ENCODE measurements around the gene FAM241B. TPM values are rescaled to one million over a fixed set of nuclear protein-coding genes. Genes with fewer than 3 reads are reported as not detected.

Gene FAM241B
- total RNA-seq, 1 experiment from 2014 or later: 18.0 TPM

GRCh38 chr10:69655868-69656555 lies 26.0 kb downstream of the FAM241B start:
- no peaks in the 10 kb centered on the region for H3K9me2 ChIP-seq (ENCODE audit: insufficient read depth)
- no peak overlapping the region for H3K4me3 ChIP-seq (replicated peaks in 1 of 2; ENCODE audit: low read depth in 1 of 2, low read length in 2 of 2)
- H4K20me1 ChIP-seq (ENCODE audit: insufficient read depth): no peaks in the 10 kb centered on the region
- H3K79me2 ChIP-seq (ENCODE audit: insufficient read depth, low read length): no peaks in the 10 kb centered on the region
- no peak overlapping the region for H3K9ac ChIP-seq (ENCODE audit: low read length)
- H3K27me3 ChIP-seq (ENCODE audit: insufficient read depth, low read length): peaks cover 4% of the 10 kb centered on the region; the same call in 1 of the 2 replicates
- ChIA-PET RAD21 (ENCODE audit: low non-redundant PET in 1 of 2, low total read pairs in 2 of 2, uncharacterized antibody in 2 of 2, unreplicated experiment in 2 of 2) (no interaction called here), CTCF (no interaction called here), POLR2A (no interaction called here)
- H3K36me3 ChIP-seq (ENCODE audit: control insufficient read depth in 1 of 2, insufficient read depth in 2 of 2, low read length in 2 of 2): no peaks in the 10 kb centered on the region
- TF ChIP-seq POLR2AphosphoS5 (IDR thresholded peaks at IDR 0.05; ENCODE audit: low read depth, low read length) (no peak), CTCF (IDR thresholded peaks at IDR 0.05 in 2 of 3, conservative IDR thresholded peaks at IDR 0.05 in 1 of 3; ENCODE audit: borderline replicate concordance in 1 of 3, insufficient read depth in 1 of 3, low read depth in 2 of 3, low read length in 2 of 3) (no peak), POLR2A (IDR thresholded peaks at IDR 0.05; ENCODE audit: borderline replicate concordance, extremely low read depth, insufficient read depth, insufficient read length) (no peak), SP1 (IDR thresholded peaks at IDR 0.05; ENCODE audit: low read depth) (no peak), EZH2phosphoT487 (IDR thresholded peaks at IDR 0.05; ENCODE audit: borderline replicate concordance) (no peak), MAX (IDR thresholded peaks at IDR 0.05) (no peak), JUND (IDR thresholded peaks at IDR 0.05) (no peak), CBX3 (IDR thresholded peaks at IDR 0.05; ENCODE audit: low read depth) (no peak), TCF7L2 (IDR thresholded peaks at IDR 0.05; ENCODE audit: borderline replicate concordance, extremely low read depth, insufficient read depth, insufficient read length) (no peak), ZNF274 (IDR thresholded peaks at IDR 0.05; ENCODE audit: low read depth, low read length) (no peak), ELF1 (IDR thresholded peaks at IDR 0.05; ENCODE audit: borderline replicate concordance, low read depth) (no peak), SIN3A (IDR thresholded peaks at IDR 0.05; ENCODE audit: low read depth) (no peak), REST (IDR thresholded peaks at IDR 0.05; ENCODE audit: low read depth) (no peak), EZH2 (IDR thresholded peaks at IDR 0.05) (no peak), RAD21 (IDR thresholded peaks at IDR 0.05; ENCODE audit: low read depth) (no peak), ATF3 (IDR thresholded peaks at IDR 0.05) (no peak)
- ATAC-seq: no peak; the same call in 1 of the 2 replicates
- no peak overlapping the region for H3K4me2 ChIP-seq (ENCODE audit: low read length)
- intact Hi-C loops (cut with micrococcal nuclease): no loop called here
- no peak for DNase-seq (ENCODE audit: low read depth, low spot score)
- H3K9me3 ChIP-seq (ENCODE audit: control insufficient read depth in 1 of 2, insufficient read depth in 1 of 2, low read depth in 1 of 2, low read length in 2 of 2): no peaks in the 10 kb centered on the region
- H3K4me1 ChIP-seq (ENCODE audit: control insufficient read depth in 1 of 2, insufficient read depth in 2 of 2, low read length in 2 of 2): no peaks in the 10 kb centered on the region
- H2AFZ ChIP-seq (ENCODE audit: low read depth, low read length, poor library complexity, severe bottlenecking): no peak overlapping the region
- H3K27ac ChIP-seq (ENCODE audit: low read depth, low read length): no peak overlapping the region
- BruUV-seq (replicated peaks): no TSS peak

All from HCT116 (cell line).